ENCODE results near the gene UBA52.

DNA sequence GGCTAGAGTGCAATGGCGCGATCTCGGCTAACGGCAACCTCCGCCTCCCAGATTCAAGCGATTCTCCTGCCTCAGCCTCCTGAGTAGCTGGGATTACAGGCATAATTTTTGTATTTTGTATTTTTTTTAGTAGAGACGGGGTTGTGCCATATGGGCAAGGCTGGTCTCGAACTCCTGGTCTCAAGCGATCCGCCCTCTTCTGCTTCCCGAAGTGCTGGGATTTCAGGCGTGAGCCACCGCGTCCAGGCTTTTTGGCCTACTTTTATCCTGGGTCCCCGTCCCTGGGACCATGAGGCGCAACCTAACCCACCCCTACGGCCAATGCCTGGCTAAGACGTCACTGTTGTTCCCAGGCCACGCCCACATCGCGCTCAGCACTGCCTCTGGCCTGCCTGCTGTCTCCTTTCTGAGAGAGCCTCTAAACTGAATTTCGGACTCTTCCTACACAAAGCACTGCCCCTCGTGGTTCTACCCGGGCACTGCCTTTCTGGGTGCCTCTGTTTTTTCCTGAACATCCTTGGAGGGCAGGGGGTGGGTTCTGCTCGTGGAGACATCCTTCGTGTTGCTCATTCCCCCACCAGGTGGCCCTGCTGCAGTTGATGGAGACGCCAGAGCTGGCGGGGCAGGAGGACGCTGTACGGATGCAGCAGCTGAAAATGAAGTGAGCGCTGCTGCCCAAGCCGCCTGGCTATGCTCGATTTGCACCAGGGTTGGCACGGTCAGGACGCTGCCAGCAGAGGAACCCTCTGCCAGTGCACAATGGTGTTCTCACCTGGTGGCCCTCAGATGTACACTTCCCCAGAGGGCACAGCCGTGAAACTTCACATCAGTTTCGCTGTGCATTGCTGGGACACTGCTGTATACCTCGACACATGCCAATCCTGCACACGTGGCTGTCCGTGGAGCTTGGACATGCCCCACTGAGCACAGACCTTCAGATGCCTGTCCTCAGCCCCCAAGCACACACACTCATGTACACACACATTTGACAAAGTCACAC, 18.9 kb downstream of the UBA52 start:
- TF ChIP-seq, protein P1, sequence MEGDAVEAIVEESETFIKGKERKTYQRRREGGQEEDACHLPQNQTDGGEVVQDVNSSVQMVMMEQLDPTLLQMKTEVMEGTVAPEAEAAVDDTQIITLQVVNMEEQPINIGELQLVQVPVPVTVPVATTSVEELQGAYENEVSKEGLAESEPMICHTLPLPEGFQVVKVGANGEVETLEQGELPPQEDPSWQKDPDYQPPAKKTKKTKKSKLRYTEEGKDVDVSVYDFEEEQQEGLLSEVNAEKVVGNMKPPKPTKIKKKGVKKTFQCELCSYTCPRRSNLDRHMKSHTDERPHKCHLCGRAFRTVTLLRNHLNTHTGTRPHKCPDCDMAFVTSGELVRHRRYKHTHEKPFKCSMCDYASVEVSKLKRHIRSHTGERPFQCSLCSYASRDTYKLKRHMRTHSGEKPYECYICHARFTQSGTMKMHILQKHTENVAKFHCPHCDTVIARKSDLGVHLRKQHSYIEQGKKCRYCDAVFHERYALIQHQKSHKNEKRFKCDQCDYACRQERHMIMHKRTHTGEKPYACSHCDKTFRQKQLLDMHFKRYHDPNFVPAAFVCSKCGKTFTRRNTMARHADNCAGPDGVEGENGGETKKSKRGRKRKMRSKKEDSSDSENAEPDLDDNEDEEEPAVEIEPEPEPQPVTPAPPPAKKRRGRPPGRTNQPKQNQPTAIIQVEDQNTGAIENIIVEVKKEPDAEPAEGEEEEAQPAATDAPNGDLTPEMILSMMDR (conservative IDR thresholded peaks at IDR 0.05; ENCODE audit: low read depth in 2 of 2), result peak; percentile 69 to 77
- TF ChIP-seq EZH2phosphoT487 (IDR thresholded peaks at IDR 0.05; ENCODE audit: unreplicated experiment), result no peak
- no peak for TF ChIP-seq EZH2 (IDR thresholded peaks at IDR 0.05; ENCODE audit: low read depth, unreplicated experiment)
- peak; percentile 85 for TF ChIP-seq CREB1 (CRISPR knock-in tag; IDR thresholded peaks at IDR 0.05; ENCODE audit: low read depth)
- no peak for TF ChIP-seq ZNF331 (CRISPR knock-in tag; IDR thresholded peaks at IDR 0.05; ENCODE audit: low read depth)
- TF ChIP-seq POLR2AphosphoS5 (IDR thresholded peaks at IDR 0.05; ENCODE audit: low read depth), result peak; percentile 77
